Measurements from ENCODE around the gene NACA2. TPM values are rescaled to one million over a fixed set of nuclear protein-coding genes. Genes with fewer than 3 reads are reported as not detected.

Gene NACA2
- total and polyA plus RNA-seq, 2 of the 4 experiments (the other 2 are of a cell fraction): not detected

DNA sequence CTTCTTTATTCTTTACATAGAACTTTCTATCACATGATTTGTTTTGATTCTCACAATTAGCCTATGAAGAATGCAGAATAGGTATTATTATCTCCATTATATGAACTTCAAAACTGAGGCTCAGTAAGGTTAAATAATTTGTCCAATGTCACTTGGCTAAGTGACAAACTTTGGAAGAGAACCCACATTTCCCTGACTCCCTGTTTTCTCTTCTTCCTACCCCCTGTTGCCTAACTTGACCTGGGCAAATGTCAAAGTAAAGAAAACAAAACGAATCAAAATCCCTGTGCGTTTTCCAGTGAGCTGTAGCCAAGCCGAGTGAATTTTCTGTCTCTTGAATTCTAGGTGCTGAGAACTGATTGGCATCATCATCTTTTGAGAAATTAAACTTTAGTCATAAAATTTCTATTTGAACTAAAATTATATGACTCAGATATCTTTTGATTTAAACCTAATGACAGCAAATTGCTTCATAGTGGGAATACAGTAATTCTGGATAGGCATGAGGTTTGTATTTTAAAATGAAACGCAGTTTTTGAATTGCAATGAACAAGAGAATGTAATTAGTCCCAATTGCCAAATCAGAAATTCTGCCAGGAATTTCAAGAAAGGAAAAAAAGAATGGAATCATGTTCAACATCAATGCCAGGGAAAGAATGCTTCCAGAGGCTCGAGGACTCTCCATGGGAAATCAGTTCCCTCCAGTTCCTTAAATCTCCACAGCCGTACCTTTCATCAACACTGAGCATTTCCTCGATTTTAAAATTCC is 4.6 kb upstream of the NACA2 start:
- CTCF ChIA-PET: no interaction called here

More for the DNA sequence above, 4.6 kb upstream of the NACA2 start:
- intact Hi-C loops (cut with micrococcal nuclease): no loop called here
- Histone ChIP-seq H4K20me1 (ENCODE audit: insufficient read depth, low read length) (no peaks in the 10 kb centered on the region), H3K9me1 (ENCODE audit: insufficient read depth, low read length) (no peaks in the 10 kb centered on the region), H2BK15ac (ENCODE audit: low read depth, low read length) (no peak overlapping the region), H3K23ac (ENCODE audit: low read depth, low read length) (no peak overlapping the region), H2AFZ (replicated peaks; ENCODE audit: low read length, poor library complexity) (no peak overlapping the region), H4K8ac (ENCODE audit: low read depth in 2 of 2, low read length in 2 of 2) (no peak overlapping the region), H2BK5ac (ENCODE audit: low read depth, low read length, poor library complexity, severe bottlenecking) (no peak overlapping the region), H4K5ac (ENCODE audit: low read depth, low read length) (no peak overlapping the region), H3K9me3 (ENCODE audit: control insufficient read depth, insufficient read depth, low read length) (no peaks in the 10 kb centered on the region), H3K9ac (ENCODE audit: low read depth, low read length) (no peak overlapping the region), H3K4me1 (ENCODE audit: control insufficient read depth, insufficient read depth, low read length) (no peaks in the 10 kb centered on the region), H3K4ac (ENCODE audit: low read depth, low read length) (no peak overlapping the region), H3K36me3 (ENCODE audit: control insufficient read depth, insufficient read depth, low read length) (no peaks in the 10 kb centered on the region), H2BK120ac (ENCODE audit: low read depth, low read length) (no peak overlapping the region), H2BK20ac (ENCODE audit: low read depth, low read length) (no peak overlapping the region), H3K4me3 (ENCODE audit: insufficient read depth, low read depth, low read length) (no peak overlapping the region), H3K27me3 (ENCODE audit: control insufficient read depth, insufficient read depth, low read length) (peaks cover 49% of the 10 kb centered on the region), H3K27ac (ENCODE audit: insufficient read depth, low read length) (no peak overlapping the region), H3K56ac (ENCODE audit: extremely low read depth, insufficient read depth, low read length) (no peak overlapping the region), H2AK9ac (replicated peaks; ENCODE audit: low read depth, low read length, poor library complexity) (no peak overlapping the region), H3K18ac (ENCODE audit: low read depth, low read length) (no peak overlapping the region), H3K4me2 (ENCODE audit: low read depth, low read length) (no peak overlapping the region), H3K14ac (replicated peaks; ENCODE audit: low read depth, low read length) (no peak overlapping the region), H4K91ac (ENCODE audit: insufficient read depth, low read depth, low read length) (no peak overlapping the region), H3K79me1 (ENCODE audit: low read depth in 1 of 2, low read length in 2 of 2) (no peaks in the 10 kb centered on the region), H2AK5ac (ENCODE audit: low read depth, low read length) (no peak overlapping the region)
- DNase-seq (no peak), ATAC-seq (ENCODE audit: low read depth) (no peak)
- in situ Hi-C loops (cut with MboI; ENCODE audit: low sequenced_read_pairs): no loop called here
- dilution Hi-C loops (cut with HindIII; ENCODE audit: low sequenced_read_pairs, unreplicated experiment): no loop called here
- no TSS peak for BruUV-seq (replicated peaks)
- 100% methylated on average over 1 of the region's 7 CpGs; no CpG with 5 or more reads in 1 of the 2 experiments for WGBS, 2 experiments (ENCODE audit: extremely low coverage in 2 of 2, insufficient read length in 1 of 2)
- TF ChIP-seq MXI1 (IDR thresholded peaks at IDR 0.05; ENCODE audit: borderline replicate concordance, low read depth, low read length) (no peak), NFE2L2 (IDR thresholded peaks at IDR 0.05; ENCODE audit: low read depth, low read length) (no peak), RCOR1 (IDR thresholded peaks at IDR 0.05; ENCODE audit: insufficient replicate concordance, low read length) (no peak), MAFK (IDR thresholded peaks at IDR 0.05; ENCODE audit: low read depth, low read length) (no peak), RFX5 (IDR thresholded peaks at IDR 0.05; ENCODE audit: low read depth, low read length) (no peak), CEBPB (IDR thresholded peaks at IDR 0.05; ENCODE audit: low read depth, low read length) (no peak), RAD21 (IDR thresholded peaks at IDR 0.05; ENCODE audit: low read length) (no peak), SMC3 (IDR thresholded peaks at IDR 0.05; ENCODE audit: low read depth, low read length) (no peak), BHLHE40 (IDR thresholded peaks at IDR 0.05; ENCODE audit: low read depth, low read length) (no peak), CHD1 (IDR thresholded peaks at IDR 0.05; ENCODE audit: low read depth, low read length) (no peak), MAZ (IDR thresholded peaks at IDR 0.05; ENCODE audit: borderline replicate concordance, low read depth, low read length) (no peak), FOS (IDR thresholded peaks at IDR 0.05; ENCODE audit: low read depth, low read length) (no peak), POLR2A (IDR thresholded peaks at IDR 0.05; ENCODE audit: low read depth, low read length) (no peak)
- TF ChIP-seq, protein P1, sequence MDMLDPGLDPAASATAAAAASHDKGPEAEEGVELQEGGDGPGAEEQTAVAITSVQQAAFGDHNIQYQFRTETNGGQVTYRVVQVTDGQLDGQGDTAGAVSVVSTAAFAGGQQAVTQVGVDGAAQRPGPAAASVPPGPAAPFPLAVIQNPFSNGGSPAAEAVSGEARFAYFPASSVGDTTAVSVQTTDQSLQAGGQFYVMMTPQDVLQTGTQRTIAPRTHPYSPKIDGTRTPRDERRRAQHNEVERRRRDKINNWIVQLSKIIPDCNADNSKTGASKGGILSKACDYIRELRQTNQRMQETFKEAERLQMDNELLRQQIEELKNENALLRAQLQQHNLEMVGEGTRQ (IDR thresholded peaks at IDR 0.05; ENCODE audit: low read depth, low read length): no peak
- TF ChIP-seq, protein P2, sequence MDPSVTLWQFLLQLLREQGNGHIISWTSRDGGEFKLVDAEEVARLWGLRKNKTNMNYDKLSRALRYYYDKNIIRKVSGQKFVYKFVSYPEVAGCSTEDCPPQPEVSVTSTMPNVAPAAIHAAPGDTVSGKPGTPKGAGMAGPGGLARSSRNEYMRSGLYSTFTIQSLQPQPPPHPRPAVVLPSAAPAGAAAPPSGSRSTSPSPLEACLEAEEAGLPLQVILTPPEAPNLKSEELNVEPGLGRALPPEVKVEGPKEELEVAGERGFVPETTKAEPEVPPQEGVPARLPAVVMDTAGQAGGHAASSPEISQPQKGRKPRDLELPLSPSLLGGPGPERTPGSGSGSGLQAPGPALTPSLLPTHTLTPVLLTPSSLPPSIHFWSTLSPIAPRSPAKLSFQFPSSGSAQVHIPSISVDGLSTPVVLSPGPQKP (IDR thresholded peaks at IDR 0.05; ENCODE audit: borderline replicate concordance, low read depth, low read length): no peak
- TF ChIP-seq, protein P3, sequence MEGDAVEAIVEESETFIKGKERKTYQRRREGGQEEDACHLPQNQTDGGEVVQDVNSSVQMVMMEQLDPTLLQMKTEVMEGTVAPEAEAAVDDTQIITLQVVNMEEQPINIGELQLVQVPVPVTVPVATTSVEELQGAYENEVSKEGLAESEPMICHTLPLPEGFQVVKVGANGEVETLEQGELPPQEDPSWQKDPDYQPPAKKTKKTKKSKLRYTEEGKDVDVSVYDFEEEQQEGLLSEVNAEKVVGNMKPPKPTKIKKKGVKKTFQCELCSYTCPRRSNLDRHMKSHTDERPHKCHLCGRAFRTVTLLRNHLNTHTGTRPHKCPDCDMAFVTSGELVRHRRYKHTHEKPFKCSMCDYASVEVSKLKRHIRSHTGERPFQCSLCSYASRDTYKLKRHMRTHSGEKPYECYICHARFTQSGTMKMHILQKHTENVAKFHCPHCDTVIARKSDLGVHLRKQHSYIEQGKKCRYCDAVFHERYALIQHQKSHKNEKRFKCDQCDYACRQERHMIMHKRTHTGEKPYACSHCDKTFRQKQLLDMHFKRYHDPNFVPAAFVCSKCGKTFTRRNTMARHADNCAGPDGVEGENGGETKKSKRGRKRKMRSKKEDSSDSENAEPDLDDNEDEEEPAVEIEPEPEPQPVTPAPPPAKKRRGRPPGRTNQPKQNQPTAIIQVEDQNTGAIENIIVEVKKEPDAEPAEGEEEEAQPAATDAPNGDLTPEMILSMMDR (conservative IDR thresholded peaks at IDR 0.05; ENCODE audit: low read depth, low read length): no peak
- POLR2A ChIA-PET (ENCODE audit: unreplicated experiment): no interaction called here

Data from IMR-90 (cell line).